ENCODE measurements around the gene ARMC7. TPM values are rescaled to one million over a fixed set of nuclear protein-coding genes. Genes with fewer than 3 reads are reported as not detected.
"Not testable (repeated sequence)": the region's sequence is repeated elsewhere in the genome, so short reads cannot be mapped to it uniquely, and the experiment has no call there.

The ARMC7 gene
- total RNA-seq, 1 experiment from 2014 or later = 6.0 TPM

- no peak for DNase-seq (ENCODE audit: low spot score)
Observed at GRCh38 chr17:75099881-75100595, 9.7 kb upstream of the ARMC7 start.

GRCh38 chr17:75102385-75102821 lies 7.4 kb upstream of the ARMC7 start:
- no peak for DNase-seq (ENCODE audit: low spot score)

- no peak for DNase-seq (ENCODE audit: low spot score)
Observed at GRCh38 chr17:75103601-75104554, 5.9 kb upstream of the ARMC7 start.

GRCh38 chr17:75105126-75106080 lies 4.4 kb upstream of the ARMC7 start:
- DNase-seq (ENCODE audit: low spot score) = peak; percentile 63

GRCh38 chr17:75108193-75108592 lies 1.6 kb upstream of the ARMC7 start:
- no peak for DNase-seq (ENCODE audit: low spot score)

DNA sequence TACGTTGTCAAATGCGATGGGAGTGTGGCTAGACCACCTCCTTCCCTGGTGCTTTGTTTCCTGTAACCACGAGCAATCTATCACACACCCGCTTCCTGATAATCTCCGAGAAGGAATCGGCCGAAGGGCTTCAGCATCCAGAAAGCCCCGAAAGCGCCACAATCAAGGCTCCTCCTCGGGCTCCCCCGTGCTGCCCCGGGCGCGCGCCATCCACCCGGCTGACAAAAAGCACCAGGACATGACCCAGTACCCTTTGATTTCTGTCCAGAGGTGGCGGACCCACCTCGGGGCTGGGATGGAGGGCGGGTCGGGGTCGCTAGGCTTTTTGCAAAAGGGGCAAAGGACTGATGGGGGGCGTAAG lies 743 bp upstream of the ARMC7 start:
- no peak for DNase-seq (ENCODE audit: low spot score)

DNA sequence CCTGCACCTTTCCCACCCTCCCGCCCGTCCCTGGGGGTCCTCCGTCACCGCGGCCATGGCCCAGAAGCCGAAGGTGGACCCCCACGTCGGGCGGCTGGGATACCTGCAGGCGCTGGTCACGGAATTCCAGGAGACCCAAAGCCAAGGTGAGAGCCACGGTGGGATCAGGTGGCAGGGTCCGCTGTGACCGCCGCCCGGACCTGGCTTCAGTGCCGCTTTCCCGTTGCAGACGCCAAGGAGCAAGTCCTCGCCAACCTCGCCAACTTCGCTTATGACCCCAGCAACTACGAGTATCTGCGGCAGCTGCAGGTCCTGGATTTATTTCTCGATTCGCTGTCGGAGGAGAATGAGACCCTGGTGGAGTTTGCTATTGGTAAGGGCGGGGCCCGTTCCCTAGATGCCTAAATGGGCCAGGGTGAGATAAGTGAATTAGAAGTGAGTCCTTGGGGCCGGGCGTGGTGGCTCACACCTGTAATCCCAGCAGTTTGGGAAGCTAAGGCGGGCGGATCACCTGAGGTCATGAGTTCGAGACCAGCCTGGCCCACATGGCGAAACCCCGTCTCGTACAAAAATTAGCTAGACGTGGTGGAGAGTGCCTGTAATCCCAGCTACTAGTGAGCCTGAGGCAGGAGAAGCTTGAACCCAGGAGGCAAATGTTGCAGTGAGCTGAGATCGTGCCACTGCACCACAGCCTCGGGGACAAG lies 617 bp downstream of the ARMC7 start:
- DNase-seq (ENCODE audit: low spot score) = no peak

- DNase-seq (ENCODE audit: low spot score) = no peak
Observed at GRCh38 chr17:75111777-75112335, 2.1 kb downstream of the ARMC7 start.

GRCh38 chr17:75113798-75114551 lies 4.2 kb downstream of the ARMC7 start:
- peak; percentile 85 for DNase-seq (ENCODE audit: low spot score)

- no peak for DNase-seq (ENCODE audit: low spot score)
Observed at GRCh38 chr17:75114552-75115314, 5.0 kb downstream of the ARMC7 start.

GRCh38 chr17:75115555-75115954 lies 5.8 kb downstream of the ARMC7 start:
- no peak for DNase-seq (ENCODE audit: low spot score)

DNA sequence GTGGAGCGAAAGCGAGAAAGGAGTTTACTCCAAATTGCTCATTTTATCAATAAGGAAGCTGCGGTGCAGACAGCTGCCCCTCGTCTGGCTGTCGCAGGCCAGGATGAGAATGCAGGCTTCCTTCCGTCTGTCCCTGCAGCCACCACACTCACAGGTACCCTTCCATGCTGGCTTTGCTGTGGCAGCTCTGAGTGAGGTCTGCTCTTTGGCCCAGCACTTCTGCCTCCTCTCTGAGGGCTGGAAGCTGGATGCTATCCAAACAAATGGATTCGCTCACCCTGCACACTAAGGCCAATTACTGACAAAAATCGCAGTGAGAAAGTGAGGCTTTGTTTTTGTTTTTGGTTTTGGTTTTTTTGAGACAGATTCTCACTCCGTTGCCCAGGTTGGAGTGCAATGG lies 7.0 kb downstream of the ARMC7 start:
- no peak for DNase-seq (ENCODE audit: low spot score)

- DNase-seq (ENCODE audit: low spot score) = no peak
Observed at GRCh38 chr17:75118307-75118706, 8.5 kb downstream of the ARMC7 start.

- DNase-seq (ENCODE audit: low spot score) = peak; percentile 100
Observed at GRCh38 chr17:75124041-75124818, 14.5 kb downstream of the ARMC7 start.

- no peak for DNase-seq (ENCODE audit: low spot score)
Observed at GRCh38 chr17:75124819-75125162, 15.0 kb downstream of the ARMC7 start.

DNA sequence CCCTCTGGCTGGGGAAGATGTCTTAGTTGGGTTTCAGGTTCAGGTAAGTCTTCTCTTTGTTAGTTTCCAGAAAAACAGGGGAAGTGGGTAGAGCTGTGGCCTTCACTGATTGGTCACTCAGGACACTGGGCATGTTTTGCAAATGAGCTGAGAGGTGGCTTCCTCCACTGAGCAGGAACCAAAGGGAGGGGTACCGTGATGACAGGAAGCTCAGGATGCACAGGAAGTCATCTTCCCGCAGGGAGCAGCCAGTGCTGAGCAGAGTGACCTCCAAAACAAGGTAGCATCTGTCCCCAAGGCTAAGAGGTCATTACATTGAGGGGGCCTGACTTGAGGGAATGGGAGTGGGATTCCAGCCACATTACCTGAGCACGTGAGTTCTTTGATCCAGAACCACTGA lies 16.2 kb downstream of the ARMC7 start:
- peak; percentile 44 for DNase-seq (ENCODE audit: low spot score)

DNA sequence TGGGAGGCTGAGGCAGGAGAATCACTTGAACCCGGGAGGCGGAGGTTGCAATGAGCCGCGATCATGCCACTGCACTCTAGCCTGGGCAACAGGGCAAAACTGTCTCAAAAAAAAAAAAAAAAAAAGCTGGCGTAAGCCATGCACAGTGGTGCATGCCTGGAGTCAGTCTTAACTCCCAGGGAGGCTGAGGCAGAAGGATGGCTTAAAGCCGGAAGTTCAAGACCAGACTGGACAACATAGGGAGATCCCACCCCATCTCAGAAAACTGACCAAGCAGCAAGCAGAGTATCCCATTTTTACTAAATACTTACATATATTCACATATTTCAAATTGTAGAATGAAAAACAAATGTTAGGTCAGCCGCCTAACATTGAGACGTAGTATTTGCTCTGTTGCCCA lies 17.2 kb downstream of the ARMC7 start:
- DNase-seq (ENCODE audit: low spot score) = no peak

DNA sequence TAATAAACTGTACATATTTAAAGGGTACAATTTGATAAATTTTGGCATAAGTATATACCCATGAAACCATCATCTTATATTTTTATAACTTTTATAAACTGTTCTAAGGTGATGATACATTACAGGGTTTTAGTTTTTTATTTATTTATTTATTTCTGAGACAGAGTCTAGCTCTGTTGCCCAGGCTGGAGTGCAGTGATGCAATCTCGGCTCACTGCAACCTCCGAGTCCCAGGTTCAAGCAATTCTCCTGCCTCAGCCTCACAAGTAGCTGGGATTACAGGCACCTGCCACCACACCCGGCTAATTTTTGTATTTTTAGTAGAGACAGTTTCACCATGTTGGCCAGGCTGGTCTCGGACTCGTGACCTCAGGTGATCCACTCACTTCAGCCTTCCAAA lies 18.2 kb downstream of the ARMC7 start:
- not testable (repeated sequence) for DNase-seq (ENCODE audit: low spot score)

Measured in A172 (cell line).